T1000 (cell line): Measurements from ENCODE around the gene ZNF692.
"Not testable (repeated sequence)": the region's sequence is repeated elsewhere in the genome, so short reads cannot be mapped to it uniquely, and the experiment has no call there.

Experiments
- DNase-seq: peaks from one replicate; lab custom pipeline; 2025; ENCODE audit warnings: mixed read lengths; lab: John Stamatoyannopoulos, UW

The ZNF692 gene

DNA sequence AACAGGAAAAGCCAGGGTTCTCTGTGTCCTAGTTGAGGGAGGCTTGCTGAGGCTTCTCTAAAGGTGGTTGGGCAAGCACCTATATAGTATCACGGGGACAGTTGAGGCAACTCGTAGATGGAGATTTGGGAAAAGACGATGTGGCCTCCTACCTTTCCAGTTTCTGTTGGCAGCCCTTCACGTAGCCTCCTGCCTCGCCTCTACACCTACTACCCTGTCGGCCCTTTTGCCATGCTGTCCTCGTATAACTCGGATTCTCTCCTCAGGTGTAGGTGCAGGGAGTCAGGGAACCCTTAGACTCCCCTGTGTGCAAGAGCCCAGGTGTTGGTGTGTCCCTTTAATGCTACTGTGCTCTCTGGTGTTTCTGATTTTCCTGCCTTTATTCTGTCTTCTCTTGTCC is 10.3 kb downstream of the ZNF692 start:
- no peak for DNase-seq

DNA sequence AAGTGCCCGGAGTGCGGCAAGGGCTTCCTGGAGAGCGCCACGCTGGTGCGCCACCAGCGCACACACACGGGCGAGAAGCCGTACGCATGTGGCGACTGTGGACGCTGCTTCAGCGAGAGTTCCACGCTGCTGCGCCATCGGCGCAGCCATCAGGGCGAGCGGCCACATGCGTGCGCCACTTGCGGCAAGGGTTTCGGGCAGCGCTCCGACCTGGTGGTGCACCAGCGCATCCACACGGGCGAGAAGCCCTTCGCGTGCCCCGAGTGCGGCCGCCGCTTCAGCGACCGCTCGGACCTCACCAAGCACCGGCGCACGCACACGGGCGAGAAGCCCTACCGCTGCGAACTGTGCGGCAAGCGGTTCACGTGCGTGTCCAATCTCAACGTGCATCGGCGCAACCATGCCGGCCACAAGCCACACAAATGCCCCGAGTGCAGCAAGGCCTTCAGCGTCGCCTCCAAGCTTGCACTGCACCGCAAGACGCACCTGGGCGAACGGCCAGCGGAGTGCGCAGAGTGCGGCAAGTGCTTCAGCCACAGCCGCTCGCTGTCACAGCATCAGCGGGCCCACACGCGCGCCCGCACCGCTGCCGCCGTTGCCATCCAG is 10.8 kb downstream of the ZNF692 start:
- no peak for DNase-seq

- DNase-seq: no peak
Observed at GRCh38 chr1:248847181-248847955, 11.5 kb downstream of the ZNF692 start.

- DNase-seq: no peak
Observed at GRCh38 chr1:248844526-248844925, 14.4 kb downstream of the ZNF692 start.

- DNase-seq: no peak
Observed at GRCh38 chr1:248843687-248844086, 15.2 kb downstream of the ZNF692 start.

DNA sequence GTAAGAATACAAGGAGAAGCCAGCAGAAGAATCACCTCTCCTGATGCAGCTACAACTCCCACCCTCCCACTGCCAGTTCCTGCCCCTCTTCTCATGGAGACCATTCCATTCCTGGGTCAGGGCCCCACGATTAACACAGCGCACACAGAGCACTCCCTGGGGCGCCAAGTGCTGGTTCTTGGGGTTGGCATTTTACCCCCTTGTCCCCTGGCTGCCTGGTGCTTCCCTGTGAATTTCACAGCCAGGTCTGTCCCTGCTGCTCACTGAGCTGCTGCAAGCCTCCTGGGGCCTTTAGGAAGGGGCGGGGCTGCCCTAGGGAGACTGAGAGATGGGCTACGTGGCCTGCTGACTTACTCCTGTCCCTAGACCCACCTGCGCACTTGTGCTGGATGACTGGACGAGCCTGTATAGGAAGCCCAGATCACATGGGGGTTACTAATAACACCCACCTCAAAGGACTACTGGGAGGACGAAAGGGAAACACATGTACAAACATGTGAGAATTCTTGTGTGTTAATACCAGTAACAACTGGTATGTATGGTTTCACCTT is 16.0 kb downstream of the ZNF692 start:
- DNase-seq: no peak

- DNase-seq: no peak
Observed at GRCh38 chr1:248841702-248842395, 17.0 kb downstream of the ZNF692 start.

GRCh38 chr1:248840946-248841345 is 17.9 kb downstream of the ZNF692 start:
- DNase-seq: no peak

DNA sequence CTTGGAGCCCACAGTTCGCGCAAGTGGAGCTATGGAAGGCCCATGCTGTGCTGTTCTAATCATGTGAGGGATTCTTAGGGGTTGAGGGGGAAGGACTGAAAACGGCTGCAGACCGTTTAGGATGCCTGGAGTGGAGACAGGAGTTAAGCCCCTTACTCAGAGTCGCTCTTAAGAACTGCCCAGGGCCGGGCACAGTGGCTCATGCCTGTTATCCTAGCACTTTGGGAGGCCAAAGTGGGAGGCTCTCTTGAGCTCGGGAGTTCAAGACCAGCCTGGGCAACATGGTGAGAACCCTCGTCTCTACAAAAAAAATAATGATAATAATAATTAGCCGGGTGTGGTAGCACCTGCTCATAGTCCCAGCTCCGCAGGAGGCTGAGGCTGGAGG is 19.7 kb downstream of the ZNF692 start:
- no peak for DNase-seq

DNA sequence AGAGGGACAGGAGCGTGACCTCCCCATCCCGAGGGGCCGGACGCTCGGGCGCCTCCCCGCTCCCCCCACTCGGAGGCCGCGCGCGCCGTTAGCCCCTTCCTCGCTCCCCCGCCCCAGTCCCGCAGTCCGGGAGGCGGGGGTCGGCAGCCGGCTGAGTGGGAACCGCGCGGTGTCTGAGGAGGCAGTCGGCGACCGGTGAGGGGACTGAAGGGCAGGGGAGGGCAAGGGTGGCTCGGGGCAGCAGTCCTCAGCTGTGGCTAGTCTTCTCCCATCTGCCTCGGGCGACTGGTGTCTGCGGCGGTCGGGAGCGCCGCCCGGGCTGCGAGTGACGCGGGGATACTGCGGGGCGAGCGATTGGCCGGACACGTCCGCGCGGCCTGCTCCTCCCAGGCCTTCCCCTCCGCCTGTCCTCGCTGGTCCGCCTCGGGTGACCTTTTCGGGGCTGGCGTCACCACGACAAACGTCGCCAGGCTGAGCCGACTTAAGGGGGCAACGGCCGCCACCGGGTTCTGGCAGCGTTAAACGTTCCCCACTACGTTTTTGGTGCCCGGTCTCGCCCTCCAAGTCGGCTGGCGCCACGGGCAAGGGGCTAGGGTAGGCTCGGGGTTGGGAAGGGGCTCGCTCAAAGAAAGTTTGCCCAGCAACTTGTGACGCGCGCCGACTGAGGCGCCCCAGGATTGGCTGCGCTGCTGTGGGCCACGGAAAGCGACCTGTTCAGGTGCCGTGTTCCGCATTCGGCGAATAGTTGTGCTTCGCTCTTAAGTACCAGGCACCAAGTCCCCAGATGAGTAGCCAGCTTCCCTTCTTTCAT is 20.3 kb downstream of the ZNF692 start:
- peak; percentile 80 for DNase-seq

GRCh38 chr1:248837781-248838356 is 21.0 kb downstream of the ZNF692 start, which contains the start of gene ZNF672:
Gene ZNF672 (plus strand): TSS chr1:248838224. CDS start chr1:248847275, 9,051 bp downstream.
- peak; percentile 93 for DNase-seq

DNA sequence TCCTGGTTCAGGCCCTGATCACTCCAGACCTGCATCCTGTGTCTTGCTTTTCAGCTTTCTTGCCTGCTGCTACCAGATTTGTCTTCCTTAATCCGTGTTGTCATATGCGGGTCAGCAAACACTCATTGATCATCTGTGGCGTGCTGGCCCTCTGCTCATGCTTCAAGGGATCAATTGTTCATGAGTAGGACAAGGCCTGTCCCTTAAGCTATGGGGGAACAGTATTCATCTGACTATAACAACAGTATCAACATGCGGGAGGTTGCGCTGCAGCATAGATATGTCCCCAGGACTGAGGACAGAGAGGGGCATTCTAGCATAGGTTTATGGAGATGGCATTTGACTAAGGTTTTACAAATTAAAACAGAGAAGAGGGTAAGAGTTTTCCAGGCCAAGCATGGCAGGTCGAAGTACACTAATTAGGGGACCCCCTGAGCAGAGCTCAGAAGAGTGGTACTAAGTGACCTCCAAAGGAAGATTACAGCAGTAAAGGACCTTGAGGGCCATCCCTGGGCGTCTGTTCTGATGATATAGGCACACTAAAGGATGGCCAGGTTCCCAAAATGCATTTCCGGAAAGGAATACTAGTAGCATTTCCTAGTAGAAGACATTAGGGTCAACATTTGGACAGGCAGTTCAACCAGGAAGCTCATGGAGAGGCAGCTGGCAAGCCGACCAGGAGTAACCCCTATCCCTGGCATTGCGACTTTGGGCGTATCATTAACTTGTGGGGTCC is 21.7 kb downstream of the ZNF692 start:
- DNase-seq: no peak

- DNase-seq: no peak
Observed at GRCh38 chr1:248834343-248834940, 24.4 kb downstream of the ZNF692 start.

- DNase-seq: no peak
Observed at GRCh38 chr1:248831842-248832241, 27.0 kb downstream of the ZNF692 start.

DNA sequence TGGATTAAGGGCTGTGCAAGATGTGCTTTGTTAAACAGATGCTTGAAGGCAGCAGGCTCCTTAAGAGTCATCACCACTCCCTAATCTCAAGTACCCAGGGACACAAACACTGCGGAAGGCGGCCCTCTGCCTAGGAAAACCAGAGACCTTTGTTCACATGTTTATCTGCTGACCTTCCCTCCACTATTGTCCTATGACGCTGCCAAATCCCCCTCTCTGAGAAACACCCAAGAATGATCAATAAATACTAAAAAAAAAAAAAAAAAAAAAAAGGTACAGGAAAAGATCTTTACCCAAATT is 28.2 kb downstream of the ZNF692 start:
- not testable (repeated sequence) for DNase-seq

DNA sequence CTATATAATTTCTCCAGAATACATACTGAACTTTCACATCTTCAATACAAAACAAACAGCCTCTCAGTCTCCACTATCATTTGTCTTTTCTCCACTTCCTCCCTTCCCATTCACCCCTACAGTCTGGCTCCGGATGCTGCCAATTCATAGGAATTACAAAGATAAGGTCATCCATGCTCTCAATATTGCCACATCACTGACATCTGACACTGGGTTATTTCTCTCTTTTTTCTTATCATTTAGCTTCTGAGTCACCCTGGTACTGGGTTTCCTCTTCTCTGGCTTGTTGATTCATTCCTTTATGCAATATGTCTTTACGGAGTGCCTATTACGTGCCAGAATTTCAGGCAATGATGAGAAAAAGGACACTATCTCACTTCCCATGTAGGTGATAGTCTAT is 30.0 kb downstream of the ZNF692 start:
- no peak for DNase-seq

DNA sequence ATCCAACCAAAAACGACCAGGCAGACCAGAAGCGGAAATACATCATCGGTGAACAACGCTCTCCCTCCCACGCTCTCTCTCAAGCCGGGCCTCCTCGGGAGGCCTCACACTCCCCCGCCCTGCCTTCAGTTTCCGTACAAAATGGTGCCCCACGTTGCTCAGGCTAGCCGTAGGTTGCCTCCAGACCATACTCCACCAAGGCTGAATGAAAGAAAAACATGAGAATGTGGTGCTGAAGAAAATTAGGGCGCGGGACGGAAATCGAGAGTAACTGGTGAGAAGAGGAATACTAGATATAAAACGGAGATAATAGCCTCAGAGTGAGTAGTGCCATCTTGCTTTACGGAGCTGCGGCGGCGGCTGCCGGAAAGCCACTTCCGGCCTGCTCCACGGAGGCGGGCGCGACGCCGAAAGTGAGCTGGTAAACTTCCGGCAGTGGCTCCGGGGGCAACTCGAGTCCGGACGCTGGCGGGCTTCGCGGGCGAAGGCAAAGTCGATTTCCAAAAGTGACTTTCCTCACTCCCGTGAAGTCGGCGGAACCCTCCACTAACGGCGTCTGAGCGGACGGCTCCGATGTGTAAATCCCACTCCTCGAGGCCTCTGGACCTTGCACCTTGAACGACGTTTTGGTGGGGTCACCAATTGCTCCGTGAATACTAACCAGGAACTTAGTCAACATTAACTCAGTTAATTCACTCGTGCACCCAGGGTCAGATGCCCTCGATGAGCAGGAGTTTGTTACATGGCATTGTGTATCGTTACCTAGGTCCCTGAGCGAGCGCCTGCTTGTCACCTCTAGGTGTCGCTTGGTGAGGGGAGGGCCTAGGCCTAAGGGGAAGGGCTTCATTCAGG is 32.8 kb downstream of the ZNF692 start, which contains the start of gene SH3BP5L:
SH3BP5L (minus strand) TSS at position 7 of the 852 bp plus-strand sequence. CDS start 980 bp downstream, outside the sequence.
- peak; percentile 87 for DNase-seq

DNA sequence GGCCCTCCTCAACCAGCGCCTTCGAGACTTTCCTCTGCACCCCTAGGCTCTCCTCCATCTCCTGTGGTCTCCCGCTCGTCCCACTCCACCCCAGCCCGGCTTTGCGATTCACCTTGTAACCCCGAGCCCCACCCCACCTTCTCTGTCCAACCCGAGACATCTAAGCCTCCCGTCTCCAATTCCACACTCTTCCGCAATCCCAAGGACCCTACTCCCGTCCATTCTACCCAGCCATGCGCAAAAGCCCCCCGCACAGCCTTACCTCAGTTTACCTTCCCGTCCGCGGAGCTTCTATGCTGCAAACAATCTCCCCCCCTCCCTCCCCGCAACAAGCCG is 33.3 kb downstream of the ZNF692 start:
- no peak for DNase-seq

DNA sequence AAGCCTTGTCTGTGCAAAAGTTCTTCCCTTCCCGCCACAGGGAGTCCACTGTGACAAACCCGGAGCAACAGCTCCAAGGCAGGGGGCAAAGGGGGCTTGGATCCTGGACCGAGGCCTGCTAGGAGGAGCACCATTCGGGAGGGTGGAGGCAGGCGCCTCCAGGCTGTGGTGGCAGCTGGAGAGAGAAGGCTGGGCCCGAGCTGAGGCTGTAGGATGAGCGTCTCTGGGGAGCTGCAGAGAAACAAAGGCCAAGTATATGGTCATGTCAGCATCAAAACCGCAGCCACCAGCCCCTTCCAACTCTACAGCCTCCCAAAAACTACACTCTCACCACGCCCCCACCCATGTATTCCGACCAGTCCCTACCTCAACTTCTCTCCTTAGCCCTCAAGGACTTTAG is 33.7 kb downstream of the ZNF692 start:
- no peak for DNase-seq

DNA sequence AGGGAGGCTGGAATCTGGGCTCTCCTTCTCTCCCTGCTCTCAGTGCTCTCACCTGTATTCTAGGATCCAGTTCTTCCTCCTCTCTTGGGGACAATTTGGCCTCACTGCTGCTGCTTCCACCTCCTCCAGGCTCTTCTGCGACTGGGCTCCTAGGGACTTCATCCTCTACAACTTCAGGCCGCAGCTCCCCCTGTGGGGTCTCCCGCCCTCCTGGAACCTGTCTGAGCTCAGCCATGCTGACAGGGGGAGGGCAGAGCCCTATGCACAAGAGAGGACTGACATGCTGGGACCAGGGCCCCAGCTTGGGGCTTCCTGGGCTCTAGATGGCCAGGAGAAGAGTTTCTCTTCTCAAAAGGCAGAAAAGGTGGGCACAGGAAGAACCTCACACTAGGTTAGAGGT is 34.2 kb downstream of the ZNF692 start:
- no peak for DNase-seq
